ENCODE results near the gene FAM25A. TPM values are rescaled to one million over a fixed set of nuclear protein-coding genes. Genes with fewer than 3 reads are reported as not detected.
A peak's percentile ranks its signal among the peaks of the same experiment; 100 is the strongest.
"Not testable (repeated sequence)": the region's sequence is repeated elsewhere in the genome, so short reads cannot be mapped to it uniquely, and the experiment has no call there.

FAM25A gene
- total RNA-seq, 2 donors from 2014 or later, result not detected

GRCh38 chr10:86988520-86988919, 31.6 kb upstream of the FAM25A start:
- Histone ChIP-seq H3K27me3 (no peaks in the 10 kb centered on the region), H3K4me1 (no peaks in the 10 kb centered on the region), H3K9me3 (no peaks in the 10 kb centered on the region), H3K27ac (no peak overlapping the region), H3K4me3 (no peak overlapping the region), H3K9ac (ENCODE audit: low read depth in 2 of 2, low read length in 2 of 2) (no peak overlapping the region), H3K36me3 (no peaks in the 10 kb centered on the region)
- no peak for TF ChIP-seq CTCF (IDR thresholded peaks at IDR 0.05)
- intact Hi-C loops (cut with DNase I), result no loop called here
- DNase-seq, result no peak

GRCh38 chr10:86991362-86991761, 28.7 kb upstream of the FAM25A start:
- H3K4me3 ChIP-seq; H3K9me3 ChIP-seq; DNase-seq; intact Hi-C loops (cut with DNase I); H3K27ac ChIP-seq; H3K4me1 ChIP-seq; H3K9ac ChIP-seq (ENCODE audit: low read depth in 2 of 2, low read length in 2 of 2); H3K27me3 ChIP-seq; H3K36me3 ChIP-seq: not testable (repeated sequence)

GRCh38 chr10:86992456-86992855, 27.6 kb upstream of the FAM25A start:
- Histone ChIP-seq H3K9ac (ENCODE audit: low read depth in 2 of 2, low read length in 2 of 2) (no peak overlapping the region), H3K4me3 (no peak overlapping the region), H3K27ac (no peak overlapping the region), H3K27me3 (no peaks in the 10 kb centered on the region), H3K9me3 (no peaks in the 10 kb centered on the region), H3K4me1 (no peaks in the 10 kb centered on the region), H3K36me3 (no peaks in the 10 kb centered on the region)
- TF ChIP-seq CTCF (IDR thresholded peaks at IDR 0.05), result no peak
- DNase-seq, result no peak
- intact Hi-C loops (cut with DNase I), result no loop called here

- no peaks in the 10 kb centered on the region for H3K27me3 ChIP-seq
- no peak for DNase-seq
- intact Hi-C loops (cut with DNase I), result no loop called here
Observed at GRCh38 chr10:86992929-86993328, 27.2 kb upstream of the FAM25A start.

GRCh38 chr10:86999802-87000403, 20.2 kb upstream of the FAM25A start:
- H3K4me3 ChIP-seq; H3K27me3 ChIP-seq; H3K9me3 ChIP-seq; DNase-seq; H3K36me3 ChIP-seq; H3K4me1 ChIP-seq; intact Hi-C loops (cut with DNase I); H3K27ac ChIP-seq; H3K9ac ChIP-seq (ENCODE audit: low read depth in 2 of 2, low read length in 2 of 2): not testable (repeated sequence)

More at GRCh38 chr10:86992929-86993328, 27.2 kb upstream of the FAM25A start:
- Histone ChIP-seq H3K4me3 (no peak overlapping the region), H3K9me3 (no peaks in the 10 kb centered on the region), H3K4me1 (no peaks in the 10 kb centered on the region), H3K9ac (ENCODE audit: low read depth in 2 of 2, low read length in 2 of 2) (no peak overlapping the region), H3K36me3 (no peaks in the 10 kb centered on the region), H3K27ac (no peak overlapping the region)
- TF ChIP-seq CTCF (IDR thresholded peaks at IDR 0.05), result no peak

GRCh38 chr10:87000491-87000890, 19.6 kb upstream of the FAM25A start:
- Histone ChIP-seq H3K9me3 (no peaks in the 10 kb centered on the region), H3K36me3 (no peaks in the 10 kb centered on the region), H3K27ac (no peak overlapping the region), H3K27me3 (no peaks in the 10 kb centered on the region), H3K9ac (ENCODE audit: low read depth in 2 of 2, low read length in 2 of 2) (no peak overlapping the region), H3K4me3 (no peak overlapping the region), H3K4me1 (no peaks in the 10 kb centered on the region)
- no peak for DNase-seq
- intact Hi-C loops (cut with DNase I), result no loop called here
- TF ChIP-seq CTCF (IDR thresholded peaks at IDR 0.05), result no peak

GRCh38 chr10:87007124-87007523, 13.0 kb upstream of the FAM25A start:
- not testable (repeated sequence) for DNase-seq, H3K27ac ChIP-seq

GRCh38 chr10:87007674-87008073, 12.4 kb upstream of the FAM25A start:
- H3K4me1 ChIP-seq; H3K4me3 ChIP-seq; H3K9me3 ChIP-seq; H3K9ac ChIP-seq (ENCODE audit: low read depth in 2 of 2, low read length in 2 of 2); H3K27me3 ChIP-seq; H3K27ac ChIP-seq; intact Hi-C loops (cut with DNase I); DNase-seq; H3K36me3 ChIP-seq: not testable (repeated sequence)

More at GRCh38 chr10:87007124-87007523, 13.0 kb upstream of the FAM25A start:
- H3K9ac ChIP-seq (ENCODE audit: low read depth in 2 of 2, low read length in 2 of 2); H3K4me3 ChIP-seq; H3K27me3 ChIP-seq; intact Hi-C loops (cut with DNase I); H3K36me3 ChIP-seq; H3K9me3 ChIP-seq; H3K4me1 ChIP-seq: not testable (repeated sequence)

GRCh38 chr10:87008303-87008702, 11.8 kb upstream of the FAM25A start:
- H3K9ac ChIP-seq (ENCODE audit: low read depth in 2 of 2, low read length in 2 of 2); H3K27me3 ChIP-seq; H3K4me1 ChIP-seq; H3K4me3 ChIP-seq; intact Hi-C loops (cut with DNase I); H3K36me3 ChIP-seq; H3K9me3 ChIP-seq; H3K27ac ChIP-seq: not testable (repeated sequence)
- DNase-seq, result peak; percentile 64

GRCh38 chr10:87009134-87009696, 10.9 kb upstream of the FAM25A start:
- intact Hi-C loops (cut with DNase I); DNase-seq: not testable (repeated sequence)

More at GRCh38 chr10:87009134-87009696, 10.9 kb upstream of the FAM25A start:
- not testable (repeated sequence) for H3K4me3 ChIP-seq; H3K27ac ChIP-seq; H3K4me1 ChIP-seq; H3K9ac ChIP-seq (ENCODE audit: low read depth in 2 of 2, low read length in 2 of 2); H3K9me3 ChIP-seq; H3K36me3 ChIP-seq; H3K27me3 ChIP-seq
